GM21576 (cell line): ENCODE data around the gene F11R.
"Not testable (repeated sequence)": the region's sequence is repeated elsewhere in the genome, so short reads cannot be mapped to it uniquely, and the experiment has no call there.

Experiments
- ATAC-seq: cut with Tn5 transposase; IDR thresholded peaks from one replicate; pipeline ENCODE4 v1.9.1; 2021; ENCODE audit warnings: mild to moderate bottlenecking, moderate library complexity; ENCODE audit not compliant: unreplicated experiment

Gene F11R

GRCh38 chr1:160978510-160978927 lies 42.4 kb downstream of the F11R start:
- no peak for ATAC-seq

GRCh38 chr1:160975026-160975425 lies 45.9 kb downstream of the F11R start:
- ATAC-seq, result no peak

GRCh38 chr1:160973491-160973890 lies 47.5 kb downstream of the F11R start:
- ATAC-seq, result no peak

- ATAC-seq, result no peak
These were observed 48.0 kb downstream of the F11R start for GRCh38 chr1:160972939-160973338.

GRCh38 chr1:160971618-160972056 lies 49.3 kb downstream of the F11R start:
- no peak for ATAC-seq

GRCh38 chr1:160963521-160963920 lies 57.4 kb downstream of the F11R start:
- no peak for ATAC-seq

- no peak for ATAC-seq
These were observed 59.5 kb downstream of the F11R start for GRCh38 chr1:160961419-160961818.

GRCh38 chr1:160956966-160957365 lies 64.0 kb downstream of the F11R start:
- no peak for ATAC-seq

- peak; percentile 47 for ATAC-seq
These were observed 66.5 kb downstream of the F11R start, which contains the start of gene ITLN2 for GRCh38 chr1:160954158-160955104. ITLN2 (minus strand) TSS chr1:160954809; CDS start chr1:160954741, 68 bp downstream.

GRCh38 chr1:160953030-160953429 lies 67.9 kb downstream of the F11R start:
- ATAC-seq, result no peak

GRCh38 chr1:160952129-160952510 lies 68.8 kb downstream of the F11R start:
- no peak for ATAC-seq

- no peak for ATAC-seq
These were observed 69.4 kb downstream of the F11R start for GRCh38 chr1:160951443-160952128.

GRCh38 chr1:160950657-160951056 lies 70.3 kb downstream of the F11R start:
- no peak for ATAC-seq

GRCh38 chr1:160949881-160950280 lies 71.1 kb downstream of the F11R start:
- ATAC-seq, result no peak

- not testable (repeated sequence) for ATAC-seq
These were observed 71.6 kb downstream of the F11R start for GRCh38 chr1:160949216-160949880.

- ATAC-seq, result not testable (repeated sequence)
These were observed 73.7 kb downstream of the F11R start for GRCh38 chr1:160947174-160947759.

- not testable (repeated sequence) for ATAC-seq
These were observed 75.1 kb downstream of the F11R start for GRCh38 chr1:160945881-160946280.
